Endothelial cell of umbilical vein (primary cell): ENCODE measurements around the gene DOCK4. TPM values are rescaled to one million over a fixed set of nuclear protein-coding genes. Genes with fewer than 3 reads are reported as not detected.

Experiments
- BruUV-seq: library from RNA; stranded (reverse); fragments of 400-500 nt; replicated peaks from 2 replicates; lab custom pipeline; 2021; lab: Mats Ljungman, UMichigan
- CTCF ChIA-PET: fragments of 300-600, 350-600 bp; sonication (Branson Sonifier 250); formaldehyde crosslinking; loops from one replicate; lab custom pipeline; 2021; ENCODE audit warnings: antibody characterized with exemption, inconsistent platforms; lab: Charles Lee
- POLR2A ChIA-PET: fragments of 300-600, 350-600 bp; sonication (Branson Sonifier 250); formaldehyde crosslinking; loops from one replicate; lab custom pipeline; 2021; ENCODE audit warnings: antibody characterized with exemption, inconsistent platforms; lab: Charles Lee
- DNase-seq: peaks from one replicate; pipeline ENCODE4 v3.0.0-alpha.2; 2011; ENCODE audit warnings: low read depth, low spot score
- FAIRE-seq: peaks from 2 replicates; lab custom pipeline; 2011; peaks lifted over from hg19 to GRCh38; lab: Jason Lieb, UNC
- H2AFZ ChIP-seq: 2 replicates; pipeline ENCODE4 v1.6.0; 2012; ENCODE audit warnings: low read depth, low read length, control low read depth, inconsistent platforms
- H3K27ac ChIP-seq: 2 replicates; pipeline ENCODE4 v1.5.1; 2011; ENCODE audit warnings: low read depth, mild to moderate bottlenecking, control low read depth, low read length, moderate library complexity; ENCODE audit not compliant: insufficient read depth
- H3K27me3 ChIP-seq, 2 experiments: 2 replicates each; pipeline versions ENCODE4 v1.6.0 to v1.6.1; 2011; ENCODE audit warnings: low read length in 2 of 2, mixed read lengths in 1 of 2; ENCODE audit not compliant: control insufficient read depth in 2 of 2, insufficient read depth in 2 of 2
- H3K36me3 ChIP-seq, 2 experiments: 2 replicates in 1 of 2; 3 replicates in 1 of 2; pipeline ENCODE4 v1.5.1; 2011; ENCODE audit warnings: low read length in 2 of 2, mild to moderate bottlenecking in 1 of 2, moderate library complexity in 1 of 2; ENCODE audit not compliant: control insufficient read depth in 2 of 2, insufficient read depth in 2 of 2; ENCODE audit errors: extremely low read depth in 1 of 2
- H3K4me1 ChIP-seq: 3 replicates; pipeline ENCODE4 v1.5.1; 2011; ENCODE audit warnings: mild to moderate bottlenecking, low read length; ENCODE audit not compliant: control insufficient read depth, insufficient read depth; ENCODE audit errors: extremely low read depth
- H3K4me2 ChIP-seq: 2 replicates; pipeline ENCODE4 v1.6.1; 2011; ENCODE audit warnings: low read length, control low read depth, mixed read lengths; ENCODE audit not compliant: insufficient read depth
- H3K4me3 ChIP-seq, 3 experiments: fragments of 200-600 bp in 1 of 3; sonication (generic), shearing (Covaris generic) in 1 of 3; replicated peaks in 1 of 3; 2 replicates each; pipeline ENCODE4 v1.5.1; 2011 to 2016; ENCODE audit warnings: control low read depth in 3 of 3, low read length in 3 of 3, mild to moderate bottlenecking in 2 of 3, inconsistent platforms in 1 of 3, low read depth in 1 of 3, moderate library complexity in 1 of 3; ENCODE audit not compliant: insufficient read depth in 1 of 3
- H3K79me2 ChIP-seq: 2 replicates; pipeline ENCODE4 v1.6.0; 2012; ENCODE audit warnings: low read length, inconsistent platforms; ENCODE audit not compliant: control insufficient read depth, insufficient read depth
- H3K9ac ChIP-seq: replicated peaks from 2 replicates; pipeline ENCODE3; 2011; ENCODE audit warnings: low read length, control low read depth; ENCODE audit not compliant: insufficient read depth; ENCODE audit errors: extremely low read depth
- H3K9me1 ChIP-seq: replicated peaks from 3 replicates; pipeline ENCODE4 v1.6.0; 2011; ENCODE audit warnings: mild to moderate bottlenecking, low read length; ENCODE audit not compliant: control insufficient read depth, insufficient read depth; ENCODE audit errors: extremely low read depth
- H3K9me3 ChIP-seq: replicated peaks from 2 replicates; pipeline ENCODE4 v1.5.1; 2012; ENCODE audit warnings: low read length, inconsistent platforms; ENCODE audit not compliant: control insufficient read depth, insufficient read depth
- H4K20me1 ChIP-seq: replicated peaks from 2 replicates; pipeline ENCODE3; 2011; ENCODE audit warnings: mild to moderate bottlenecking, low read length; ENCODE audit not compliant: control insufficient read depth, insufficient read depth; ENCODE audit errors: extremely low read depth
- EZH2 ChIP-seq: IDR thresholded peaks from 2 replicates; pipeline ENCODE4 v1.6.1; 2012; ENCODE audit warnings: borderline replicate concordance, low read depth, mild to moderate bottlenecking, moderate library complexity, low read length, inconsistent platforms; ENCODE audit not compliant: severe bottlenecking
- FOS ChIP-seq: IDR thresholded peaks from 2 replicates; pipeline ENCODE4 v1.6.1; 2011; ENCODE audit warnings: mild to moderate bottlenecking, low read length, moderate library complexity, borderline replicate concordance; ENCODE audit not compliant: insufficient read depth
- GATA2 ChIP-seq: IDR thresholded peaks from 2 replicates; pipeline ENCODE4 v1.7.0; 2011; ENCODE audit warnings: low read depth, mild to moderate bottlenecking, moderate library complexity, mixed read lengths, low read length; ENCODE audit not compliant: insufficient read length, insufficient read depth
- JUN ChIP-seq: IDR thresholded peaks from 2 replicates; pipeline ENCODE4 v1.6.1; 2011; ENCODE audit warnings: borderline replicate concordance, low read depth; ENCODE audit not compliant: insufficient read length, insufficient read depth
- MYC ChIP-seq: IDR thresholded peaks from one replicate; pipeline ENCODE4 v1.6.1; 2011; ENCODE audit warnings: mild to moderate bottlenecking, low read depth, low read length
- POLR2A ChIP-seq: IDR thresholded peaks from 2 replicates; pipeline ENCODE4 v1.6.1; 2012; ENCODE audit warnings: low read depth, mild to moderate bottlenecking, control low read depth, low read length
- POLR2AphosphoS5 ChIP-seq: IDR thresholded peaks from 2 replicates; pipeline ENCODE4 v1.6.1; 2012; ENCODE audit warnings: low read depth, mild to moderate bottlenecking, control low read depth, low read length, moderate library complexity; ENCODE audit not compliant: insufficient read depth
- dilution Hi-C: fragments of 300-500 bp; cut with MboI; formaldehyde crosslinking; loops from one replicate; pipeline ENCODE4 v1.15.0; 2019; ENCODE audit warnings: low sequenced_read_pairs; ENCODE audit not compliant: extremely low pct_ligation_motif_present
- intact Hi-C: fragments of 100-400 bp; cut with micrococcal nuclease; formaldehyde crosslinking; loops from one replicate; pipeline ENCODE4 v1.10.0; 2022
- polyA plus RNA-seq, 4 experiments: library from polyadenylated mRNA; depleted of rRNA in 3 of 4; stranded (reverse) in 3 of 4; unstranded in 1 of 4; fragments of >200 nt; gene quantifications; 2 replicates each; pipeline versions ENCODE4 v1.2.1 to v1.2.3, GENCODE V29; 2011 to 2012; ENCODE audit warnings: missing spikeins in 1 of 4
- total RNA-seq: library from RNA; stranded (reverse); gene quantifications from 2 replicates; pipeline ENCODE4 v1.2.3, GENCODE V29; 2021
- TF ChIP-seq, protein P1 (sequence below): IDR thresholded peaks from 2 replicates; pipeline ENCODE4 v1.6.1; 2011; ENCODE audit not compliant: insufficient read depth, insufficient read length
- TF ChIP-seq, protein P2 (sequence below), 2 donors: IDR thresholded peaks; 1 replicate in 1 of 2; 2 replicates in 1 of 2; pipeline ENCODE4 v1.5.1; 2011; ENCODE audit warnings: low read length in 2 of 2, mild to moderate bottlenecking in 2 of 2, moderate library complexity in 2 of 2, control low read depth in 1 of 2, inconsistent platforms in 1 of 2, low read depth in 1 of 2; ENCODE audit not compliant: insufficient read depth in 1 of 2; ENCODE audit errors: extremely low read depth in 1 of 2

Gene DOCK4
- total and polyA plus RNA-seq, 2 donors (not counting 3 experiments of a cell fraction or from before 2014, with no cell fraction given) = 47.4 to 164 TPM

DNA sequence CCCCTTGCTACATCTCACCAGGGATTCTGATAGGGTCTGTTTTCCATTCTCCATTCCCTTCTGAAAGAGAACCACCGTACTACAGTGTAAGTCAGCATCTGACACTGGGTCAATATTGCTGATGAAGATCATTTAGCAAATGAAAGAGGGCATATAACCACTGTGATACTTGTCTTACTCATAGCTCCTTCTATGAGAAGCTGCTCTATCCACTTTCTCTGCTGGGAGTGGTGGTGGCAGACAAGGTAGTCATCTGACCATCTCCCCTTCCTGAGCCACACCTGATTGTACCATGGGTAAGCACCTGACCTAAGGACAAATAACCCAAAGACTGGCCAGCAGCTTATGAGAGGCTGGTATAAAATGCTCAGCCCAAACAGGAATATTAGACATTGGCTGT, 220.4 kb downstream of the DOCK4 start:
- Histone ChIP-seq H3K9ac (no peak overlapping the region), H3K27ac (no peak overlapping the region), H3K27me3 (no peaks in the 10 kb centered on the region), H3K4me3 (no peak overlapping the region), H3K4me1 (peaks cover 30% of the 10 kb centered on the region), H3K9me3 (no peaks in the 10 kb centered on the region), H3K36me3 (peaks cover 27% of the 10 kb centered on the region in 2 experiments), H3K4me2 (no peak overlapping the region), H2AFZ (no peak overlapping the region), H4K20me1 (no peaks in the 10 kb centered on the region), H3K9me1 (no peaks in the 10 kb centered on the region), H3K79me2 (peaks cover 23% of the 10 kb centered on the region)
- no TSS peak for BruUV-seq
- ChIA-PET POLR2A (no interaction called here), CTCF (no interaction called here)
- dilution Hi-C loops (no loop called here), intact Hi-C loops (loop anchor here (2.0 kb wide), 1 partner anchor 221 kb away; the partner anchor contains the start of genes DOCK4 and ZNF277)
- FAIRE-seq = no peak
- TF ChIP-seq GATA2 (no peak), POLR2AphosphoS5 (no peak), POLR2A (no peak), MYC (no peak), JUN (no peak), FOS (no peak), EZH2 (no peak)
- TF ChIP-seq, protein P1, sequence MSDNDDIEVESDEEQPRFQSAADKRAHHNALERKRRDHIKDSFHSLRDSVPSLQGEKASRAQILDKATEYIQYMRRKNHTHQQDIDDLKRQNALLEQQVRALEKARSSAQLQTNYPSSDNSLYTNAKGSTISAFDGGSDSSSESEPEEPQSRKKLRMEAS = no peak
- TF ChIP-seq, protein P2, sequence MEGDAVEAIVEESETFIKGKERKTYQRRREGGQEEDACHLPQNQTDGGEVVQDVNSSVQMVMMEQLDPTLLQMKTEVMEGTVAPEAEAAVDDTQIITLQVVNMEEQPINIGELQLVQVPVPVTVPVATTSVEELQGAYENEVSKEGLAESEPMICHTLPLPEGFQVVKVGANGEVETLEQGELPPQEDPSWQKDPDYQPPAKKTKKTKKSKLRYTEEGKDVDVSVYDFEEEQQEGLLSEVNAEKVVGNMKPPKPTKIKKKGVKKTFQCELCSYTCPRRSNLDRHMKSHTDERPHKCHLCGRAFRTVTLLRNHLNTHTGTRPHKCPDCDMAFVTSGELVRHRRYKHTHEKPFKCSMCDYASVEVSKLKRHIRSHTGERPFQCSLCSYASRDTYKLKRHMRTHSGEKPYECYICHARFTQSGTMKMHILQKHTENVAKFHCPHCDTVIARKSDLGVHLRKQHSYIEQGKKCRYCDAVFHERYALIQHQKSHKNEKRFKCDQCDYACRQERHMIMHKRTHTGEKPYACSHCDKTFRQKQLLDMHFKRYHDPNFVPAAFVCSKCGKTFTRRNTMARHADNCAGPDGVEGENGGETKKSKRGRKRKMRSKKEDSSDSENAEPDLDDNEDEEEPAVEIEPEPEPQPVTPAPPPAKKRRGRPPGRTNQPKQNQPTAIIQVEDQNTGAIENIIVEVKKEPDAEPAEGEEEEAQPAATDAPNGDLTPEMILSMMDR (IDR thresholded peaks at IDR 0.05; ENCODE audit: extremely low read depth in 1 of 2, insufficient read depth in 1 of 2, low read depth in 1 of 2, low read length in 2 of 2) = no peak
- no peak for DNase-seq
